HCEC 1CT (cell line): Measurements from ENCODE around the gene IAH1.

ENCODE experiments used
- DNase-seq: peaks from one replicate; pipeline ENCODE4 v3.0.0-alpha.2; 2017

The IAH1 gene

DNA sequence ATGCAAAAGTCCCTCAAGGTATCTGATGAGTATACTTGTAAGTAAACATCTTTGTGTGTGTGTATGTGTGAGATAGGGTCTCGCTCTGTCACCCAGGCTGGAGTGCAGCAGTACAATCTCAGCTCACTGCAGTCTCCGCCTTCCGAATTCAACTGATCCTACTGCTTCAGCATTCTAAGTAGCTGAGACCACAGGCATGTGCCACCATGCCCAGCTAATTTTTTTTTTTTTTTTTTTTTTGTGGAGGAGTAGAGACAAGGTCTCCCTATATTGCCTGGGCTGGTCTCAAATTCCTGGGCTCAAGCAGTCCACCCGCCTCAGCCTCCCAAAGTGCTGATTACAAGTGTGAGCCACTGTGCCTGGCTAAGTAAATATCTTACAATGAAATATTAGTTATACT is 58.1 kb downstream of the IAH1 start:
- no peak for DNase-seq

DNA sequence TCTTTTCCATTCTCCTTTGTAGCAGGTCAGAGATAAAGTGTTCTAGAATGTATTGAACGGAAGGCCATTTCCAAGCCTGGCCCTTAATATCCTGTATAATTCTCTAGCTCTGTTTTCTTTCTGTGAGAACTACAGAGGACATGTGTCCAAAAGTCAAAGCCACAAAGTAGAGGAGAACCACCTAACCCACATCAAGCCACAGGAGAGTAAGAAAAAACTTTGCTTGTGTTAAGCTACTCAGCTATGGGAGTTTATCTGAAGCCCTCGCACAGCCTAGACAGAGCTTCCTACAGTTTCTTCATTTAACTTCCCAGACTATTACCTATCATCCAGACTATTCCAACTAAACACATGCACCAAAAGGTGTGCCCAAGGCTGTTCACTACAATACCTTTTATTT is 59.3 kb downstream of the IAH1 start:
- no peak for DNase-seq

DNA sequence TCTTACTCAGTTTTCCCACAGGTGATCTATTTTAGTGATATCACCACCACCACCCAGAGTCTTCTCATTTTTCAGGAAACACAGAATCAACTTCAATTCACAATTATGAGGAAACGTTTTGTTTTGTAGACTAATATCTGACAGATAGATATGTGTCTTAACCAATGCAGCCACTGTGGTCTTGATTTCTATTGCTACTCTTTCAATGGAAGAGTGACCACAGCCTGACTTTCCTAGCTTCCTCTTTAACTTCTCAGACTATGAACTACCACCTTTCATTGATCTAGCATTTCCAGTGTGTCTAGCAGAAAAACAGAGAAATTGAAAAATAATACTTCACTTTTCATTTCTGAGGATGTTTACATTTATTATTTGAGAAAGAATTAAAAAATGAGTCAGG is 60.8 kb downstream of the IAH1 start:
- no peak for DNase-seq

DNA sequence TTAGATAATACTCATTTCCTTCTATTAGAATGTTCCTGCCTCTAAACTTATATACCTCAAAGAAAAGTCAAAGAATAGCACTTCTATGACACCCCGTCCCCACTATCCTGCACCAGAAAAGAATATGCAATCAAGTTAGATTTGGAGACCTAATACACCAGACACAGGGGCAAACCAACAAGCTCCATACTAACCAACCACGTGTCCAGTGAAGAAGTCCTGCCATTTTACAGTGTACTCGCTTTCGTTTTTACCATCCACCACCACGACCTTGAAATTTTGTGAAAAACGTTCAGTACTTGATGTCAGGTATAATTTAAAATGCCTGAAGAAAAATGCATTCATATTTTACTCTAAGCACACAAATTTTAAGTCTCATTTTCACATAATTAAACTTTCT is 62.2 kb downstream of the IAH1 start:
- no peak for DNase-seq

DNA sequence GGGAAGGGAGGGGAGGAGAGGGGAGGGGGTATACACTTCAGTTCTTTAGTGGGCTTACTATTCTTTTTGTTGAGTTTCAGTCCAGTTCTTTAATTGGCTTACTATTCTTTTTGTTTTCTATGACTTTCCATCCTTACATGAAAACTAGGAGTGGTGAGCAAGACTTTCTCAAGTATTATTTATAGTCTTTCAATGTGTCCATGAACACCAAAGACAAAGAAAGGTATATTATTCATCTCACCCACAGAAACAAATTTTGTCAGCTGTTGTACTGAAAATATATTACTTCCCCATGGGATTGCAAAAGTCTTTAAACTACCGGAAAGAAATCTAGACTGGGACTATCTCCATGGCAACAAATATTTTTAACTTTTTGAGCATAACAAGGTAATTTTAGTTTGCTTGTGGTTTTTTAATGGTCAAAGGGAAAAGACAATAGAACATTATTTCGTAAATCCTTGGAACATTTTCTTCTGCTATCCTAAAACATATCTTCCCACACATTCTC is 63.7 kb downstream of the IAH1 start:
- DNase-seq = peak; percentile 87
